Metanephros (tissue), 1 donor: ENCODE measurements around the gene PODNL1. TPM values are rescaled to one million over a fixed set of nuclear protein-coding genes. Genes with fewer than 3 reads are reported as not detected.

Experiments used
- total RNA-seq: library from RNA; depleted of rRNA; stranded (reverse); fragments of >200 nt; gene quantifications from one replicate; pipeline ENCODE4 v1.2.3, GENCODE V29; 2014

The PODNL1 gene, protein sequence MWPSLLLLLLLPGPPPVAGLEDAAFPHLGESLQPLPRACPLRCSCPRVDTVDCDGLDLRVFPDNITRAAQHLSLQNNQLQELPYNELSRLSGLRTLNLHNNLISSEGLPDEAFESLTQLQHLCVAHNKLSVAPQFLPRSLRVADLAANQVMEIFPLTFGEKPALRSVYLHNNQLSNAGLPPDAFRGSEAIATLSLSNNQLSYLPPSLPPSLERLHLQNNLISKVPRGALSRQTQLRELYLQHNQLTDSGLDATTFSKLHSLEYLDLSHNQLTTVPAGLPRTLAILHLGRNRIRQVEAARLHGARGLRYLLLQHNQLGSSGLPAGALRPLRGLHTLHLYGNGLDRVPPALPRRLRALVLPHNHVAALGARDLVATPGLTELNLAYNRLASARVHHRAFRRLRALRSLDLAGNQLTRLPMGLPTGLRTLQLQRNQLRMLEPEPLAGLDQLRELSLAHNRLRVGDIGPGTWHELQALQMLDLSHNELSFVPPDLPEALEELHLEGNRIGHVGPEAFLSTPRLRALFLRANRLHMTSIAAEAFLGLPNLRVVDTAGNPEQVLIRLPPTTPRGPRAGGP
- total RNA-seq, result 0.76 TPM

DNA sequence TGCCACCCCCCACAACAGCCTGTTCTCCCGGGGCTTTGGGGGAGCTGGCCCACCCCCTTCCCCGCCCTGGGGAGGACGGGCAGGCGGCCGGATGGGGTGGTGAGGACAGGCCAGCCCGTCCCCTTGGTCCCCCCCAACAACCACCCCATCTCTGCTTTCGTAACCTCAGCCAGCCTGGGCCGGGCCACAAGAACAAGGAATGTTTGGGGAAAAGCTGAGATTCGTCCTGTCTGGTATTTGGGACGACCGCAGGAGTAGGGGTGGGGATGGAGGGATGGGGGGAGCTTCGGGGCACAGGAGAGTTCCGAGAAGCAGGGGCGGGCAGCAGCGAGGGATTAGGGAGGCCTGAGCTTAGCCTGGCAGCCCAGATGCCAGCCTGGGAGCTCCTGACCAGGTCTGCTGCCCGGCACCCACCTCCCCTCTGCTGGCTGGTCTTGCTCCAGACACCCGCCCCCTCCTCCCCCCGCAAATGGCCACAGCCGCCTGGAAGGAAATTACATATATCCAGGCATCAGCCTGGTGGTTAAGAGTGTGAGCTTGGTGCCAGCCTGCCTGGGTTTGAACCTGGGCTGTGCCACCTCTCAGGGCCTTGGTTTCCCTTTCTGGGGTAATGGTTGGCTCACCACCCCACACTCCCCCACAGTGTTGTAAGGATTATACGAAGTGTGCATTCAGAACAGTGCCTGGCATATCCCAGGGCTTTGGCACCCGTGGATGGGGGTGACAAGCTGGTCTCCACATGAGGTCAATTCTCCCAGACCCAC lies at the start of gene PODNL1:
TSS of gene PODNL1 (minus strand) at position 117 of the 764 bp plus-strand sequence. CDS start 236 bp downstream, outside the sequence.

DNA sequence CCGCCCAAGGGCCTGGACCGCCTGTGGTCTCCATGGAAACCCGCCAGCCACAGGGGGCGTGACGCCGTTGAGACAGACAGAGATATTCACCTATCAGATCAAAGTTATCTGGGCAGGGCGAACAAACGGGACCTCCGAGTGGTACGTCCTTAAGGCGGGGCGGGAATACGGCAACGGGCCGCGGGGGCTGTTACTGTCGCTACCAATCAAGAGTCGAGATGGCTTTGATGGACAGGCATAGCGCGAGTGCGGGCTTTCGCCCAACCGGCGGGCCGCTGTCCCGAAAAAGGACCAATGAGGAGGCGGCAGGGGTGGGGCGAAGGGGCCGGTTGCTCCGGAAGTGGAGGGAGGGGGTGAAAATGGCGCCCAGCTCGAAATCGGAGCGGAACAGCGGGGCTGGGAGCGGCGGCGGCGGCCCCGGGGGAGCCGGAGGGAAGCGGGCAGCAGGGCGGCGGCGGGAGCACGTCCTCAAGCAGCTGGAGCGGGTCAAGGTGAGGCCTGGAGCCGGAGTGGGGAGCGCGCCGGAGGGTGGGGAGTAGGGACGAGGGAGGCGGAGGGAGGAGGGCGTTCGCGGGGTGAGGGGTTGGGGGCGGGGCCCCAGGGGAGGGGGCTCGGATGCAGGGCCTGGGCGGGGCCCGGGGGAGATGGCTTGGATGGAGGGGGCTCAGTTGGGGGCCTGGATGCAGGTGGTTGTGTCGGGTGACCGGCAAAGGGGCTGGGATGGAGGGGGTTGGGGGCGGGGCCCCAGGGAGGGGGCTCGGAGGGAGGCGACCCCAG lies 14.1 kb upstream of the PODNL1 start, which contains the start of gene DCAF15:
TSS of gene DCAF15 (plus strand) at position 356 of the 777 bp plus-strand sequence. CDS start at position 360, 4 bp downstream.

DNA sequence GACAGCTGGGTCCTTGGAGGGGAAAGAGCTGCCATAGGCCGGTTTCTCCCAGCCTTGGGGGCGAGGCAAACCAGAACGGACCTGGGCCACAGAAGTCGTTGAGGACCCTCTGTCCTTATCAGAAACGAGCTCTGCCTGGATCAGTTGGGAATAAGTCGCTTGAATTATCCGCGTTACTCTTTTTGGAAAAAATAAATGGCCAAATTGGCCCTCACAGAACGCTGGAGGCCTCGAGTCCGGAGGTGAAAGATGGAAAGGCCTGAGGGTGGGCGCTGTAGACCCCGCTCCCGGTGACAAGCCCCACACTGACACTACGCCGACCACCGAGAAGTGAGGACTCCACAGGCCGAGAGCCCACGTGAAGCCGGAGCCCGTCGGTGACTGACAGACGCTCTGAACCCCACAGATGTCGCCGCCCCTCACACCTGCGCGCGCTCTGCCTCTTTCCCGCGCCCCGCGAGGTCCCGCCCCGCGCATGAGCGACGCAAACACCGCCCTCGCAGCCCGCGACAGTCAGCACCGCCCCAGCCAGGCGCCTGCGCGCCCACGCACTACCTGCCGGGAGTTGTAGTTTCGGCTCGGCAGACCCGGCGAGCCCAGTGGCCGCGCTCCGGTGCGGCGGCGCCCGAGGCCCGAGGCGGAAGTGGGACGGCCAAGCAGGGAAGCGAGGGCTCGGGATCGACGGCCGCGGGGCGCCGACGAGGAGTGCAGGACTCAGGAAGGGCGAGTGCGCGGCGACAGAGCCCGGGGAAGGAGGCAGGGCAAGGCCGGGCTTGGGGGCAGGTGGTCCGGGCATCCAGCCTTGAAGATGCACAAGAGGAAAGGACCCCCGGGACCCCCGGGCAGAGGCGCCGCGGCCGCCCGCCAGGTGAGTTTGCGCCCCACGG lies 32.3 kb downstream of the PODNL1 start, which contains the start of the genes BRME1 and CC2D1A:
TSS of gene BRME1 (minus strand) at position 484 of the 887 bp plus-strand sequence. CDS start 1,225 bp downstream, outside the sequence.
TSS of gene CC2D1A (plus strand) at position 568 of the 887 bp plus-strand sequence. CDS start at position 809, 241 bp downstream.

Other genes starting within 250 kb of the PODNL1 start
- 67.3 TPM for gene MRI1, start 173.9 kb downstream of the PODNL1 start, total RNA-seq
- gene C19orf53, start 164.0 kb downstream of the PODNL1 start, total RNA-seq, result 48.1 TPM
- 15.9 TPM for gene ZSWIM4, start 143.0 kb downstream of the PODNL1 start, total RNA-seq
- not detected for gene NANOS3, start 61.3 kb downstream of the PODNL1 start, total RNA-seq
- 4.2 TPM for gene BRME1, start 32.3 kb downstream of the PODNL1 start, total RNA-seq
- 19.6 TPM for gene CC2D1A, start 32.2 kb downstream of the PODNL1 start, total RNA-seq
- 23.9 TPM for gene DCAF15, start 14.1 kb upstream of the PODNL1 start, total RNA-seq
- 14.8 TPM for gene RFX1, start 67.9 kb upstream of the PODNL1 start, total RNA-seq
- not detected for gene RLN3, start 89.7 kb upstream of the PODNL1 start, total RNA-seq
- 7.2 TPM for gene IL27RA, start 93.3 kb upstream of the PODNL1 start, total RNA-seq
- 5.0 TPM for gene PALM3, start 123.7 kb upstream of the PODNL1 start, total RNA-seq
- gene MISP3, start 134.4 kb upstream of the PODNL1 start, total RNA-seq, result 6.6 TPM
- gene C19orf67, start 147.4 kb upstream of the PODNL1 start, total RNA-seq, result not detected
- gene SAMD1, start 152.3 kb upstream of the PODNL1 start, total RNA-seq, result 39.5 TPM
- 76.0 TPM for gene PRKACA, start 179.3 kb upstream of the PODNL1 start, total RNA-seq
- gene ASF1B, start 198.2 kb upstream of the PODNL1 start, total RNA-seq, result 16.7 TPM